Gastrocnemius medialis (tissue), 4 donors: ENCODE data around the gene ZNF804A.

ENCODE experiments used
- POLR2A ChIP-seq, 2 donors: fragments of 450-650 bp; IDR thresholded peaks; one replicate each; pipeline ENCODE4 v1.6.1; 2017; ENCODE audit warnings: antibody characterized with exemption in 2 of 2, mild to moderate bottlenecking in 2 of 2, moderate library complexity in 2 of 2
- TF ChIP-seq, protein P1 (sequence below), 5 experiments: fragments of 450-650 bp in 3 of 5; fragments of 200-600 bp in 2 of 5; sonication (generic) in 2 of 5; IDR thresholded peaks in 4 of 5; conservative IDR thresholded peaks in 1 of 5; 1 replicate in 4 of 5; 2 replicates in 1 of 5; pipeline ENCODE4 v1.5.1; 2016 to 2019; ENCODE audit warnings: antibody characterized with exemption in 5 of 5, mild to moderate bottlenecking in 3 of 5, moderate library complexity in 3 of 5

DNA sequence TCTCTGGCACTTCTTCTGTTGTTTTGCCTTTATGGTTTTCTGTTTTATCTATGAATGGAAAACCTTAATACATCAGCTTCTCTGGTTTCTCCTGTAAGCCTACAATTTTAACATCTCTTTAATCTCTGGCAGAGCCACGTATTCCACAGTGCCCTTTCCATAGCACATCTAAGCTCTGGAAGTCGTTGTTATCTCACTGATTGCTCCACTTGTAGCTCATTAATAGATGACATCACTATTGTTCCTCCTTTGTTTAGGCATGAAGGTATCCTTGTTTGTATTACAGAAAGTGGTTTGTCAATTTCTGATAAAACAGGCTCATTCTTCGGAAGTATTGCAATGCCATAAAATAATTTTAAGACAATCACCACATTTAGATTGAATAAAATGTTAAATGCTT, 185.2 kb downstream of the ZNF804A start:
- TF ChIP-seq, protein P1, sequence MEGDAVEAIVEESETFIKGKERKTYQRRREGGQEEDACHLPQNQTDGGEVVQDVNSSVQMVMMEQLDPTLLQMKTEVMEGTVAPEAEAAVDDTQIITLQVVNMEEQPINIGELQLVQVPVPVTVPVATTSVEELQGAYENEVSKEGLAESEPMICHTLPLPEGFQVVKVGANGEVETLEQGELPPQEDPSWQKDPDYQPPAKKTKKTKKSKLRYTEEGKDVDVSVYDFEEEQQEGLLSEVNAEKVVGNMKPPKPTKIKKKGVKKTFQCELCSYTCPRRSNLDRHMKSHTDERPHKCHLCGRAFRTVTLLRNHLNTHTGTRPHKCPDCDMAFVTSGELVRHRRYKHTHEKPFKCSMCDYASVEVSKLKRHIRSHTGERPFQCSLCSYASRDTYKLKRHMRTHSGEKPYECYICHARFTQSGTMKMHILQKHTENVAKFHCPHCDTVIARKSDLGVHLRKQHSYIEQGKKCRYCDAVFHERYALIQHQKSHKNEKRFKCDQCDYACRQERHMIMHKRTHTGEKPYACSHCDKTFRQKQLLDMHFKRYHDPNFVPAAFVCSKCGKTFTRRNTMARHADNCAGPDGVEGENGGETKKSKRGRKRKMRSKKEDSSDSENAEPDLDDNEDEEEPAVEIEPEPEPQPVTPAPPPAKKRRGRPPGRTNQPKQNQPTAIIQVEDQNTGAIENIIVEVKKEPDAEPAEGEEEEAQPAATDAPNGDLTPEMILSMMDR (IDR thresholded peaks at IDR 0.05 in 4 of 5, conservative IDR thresholded peaks at IDR 0.05 in 1 of 5), result no peak
- no peak for TF ChIP-seq POLR2A (IDR thresholded peaks at IDR 0.05)
